Mesendoderm (in vitro differentiated cells): ENCODE data around the gene EIF2A.

ENCODE experiments used
- DNase-seq: peaks from one replicate; pipeline ENCODE4 v3.0.0; 2013
- H2AK5ac ChIP-seq: 2 replicates; pipeline ENCODE4 v1.6.1; 2013; ENCODE audit warnings: low read length, inconsistent platforms
- H2BK120ac ChIP-seq: 2 replicates; pipeline ENCODE4 v1.6.1; 2013; ENCODE audit warnings: low read depth, mild to moderate bottlenecking, low read length, moderate library complexity, mixed read lengths
- H2BK15ac ChIP-seq: replicated peaks from 2 replicates; pipeline ENCODE4 v1.6.1; 2013; ENCODE audit warnings: low read depth, mild to moderate bottlenecking, moderate library complexity
- H2BK5ac ChIP-seq: 2 replicates; pipeline ENCODE4 v1.6.1; 2013; ENCODE audit warnings: low read length, inconsistent platforms
- H3K18ac ChIP-seq: 2 replicates; pipeline ENCODE4 v1.6.1; 2013; ENCODE audit warnings: mild to moderate bottlenecking, low read length, mixed read lengths
- H3K23ac ChIP-seq: one replicate; pipeline ENCODE4 v1.6.1; 2013; ENCODE audit warnings: low read length
- H3K27ac ChIP-seq: 2 replicates; pipeline ENCODE4 v1.5.1; 2013; ENCODE audit warnings: low read depth, mild to moderate bottlenecking, inconsistent platforms, low read length, moderate library complexity
- H3K27me3 ChIP-seq: 2 replicates; pipeline ENCODE4 v1.6.1; 2013; ENCODE audit warnings: low read length, control low read depth, mild to moderate bottlenecking, inconsistent platforms; ENCODE audit not compliant: insufficient read depth, poor library complexity
- H3K36me3 ChIP-seq: 2 replicates; pipeline ENCODE4 v1.6.1; 2013; ENCODE audit warnings: low read length, inconsistent platforms; ENCODE audit not compliant: control insufficient read depth, insufficient read depth
- H3K4ac ChIP-seq: one replicate; pipeline ENCODE4 v1.6.1; 2013; ENCODE audit warnings: low read depth, mild to moderate bottlenecking, low read length, moderate library complexity
- H3K4me1 ChIP-seq: 2 replicates; pipeline ENCODE4 v1.6.1; 2013; ENCODE audit warnings: low read depth, low read length, inconsistent platforms; ENCODE audit not compliant: control insufficient read depth
- H3K4me2 ChIP-seq: 2 replicates; pipeline ENCODE4 v1.6.1; 2013; ENCODE audit warnings: low read length
- H3K4me3 ChIP-seq: 2 replicates; pipeline ENCODE4 v1.5.1; 2013; ENCODE audit warnings: mild to moderate bottlenecking, low read length
- H3K56ac ChIP-seq: one replicate; pipeline ENCODE4 v1.6.1; 2013; ENCODE audit warnings: low read length
- H3K79me1 ChIP-seq: 2 replicates; pipeline ENCODE4 v1.6.1; 2013; ENCODE audit warnings: low read length, inconsistent platforms
- H3K79me2 ChIP-seq: 2 replicates; pipeline ENCODE4 v1.6.1; 2013; ENCODE audit warnings: mild to moderate bottlenecking, low read length; ENCODE audit not compliant: control insufficient read depth, insufficient read depth
- H3K9ac ChIP-seq: 2 replicates; pipeline ENCODE4 v1.6.1; 2013; ENCODE audit warnings: low read length, inconsistent platforms
- H4K5ac ChIP-seq: one replicate; pipeline ENCODE4 v1.6.1; 2013; ENCODE audit warnings: low read length
- H4K8ac ChIP-seq: one replicate; pipeline ENCODE4 v1.6.1; 2013; ENCODE audit warnings: low read depth, mild to moderate bottlenecking, control low read depth, low read length, moderate library complexity
- WGBS: extraction: QIAGEN DNeasy Blood & Tissue Kit; methylation state at CpG from one replicate; pipeline ENCODE4 v1.1.7; 2013; ENCODE audit warnings: low lambda C conversion rate, missing lambda C conversion rate; ENCODE audit not compliant: insufficient coverage; ENCODE audit errors: extremely low coverage; 5-methylcytosine and 5-hydroxymethylcytosine counted together

Gene EIF2A

DNA sequence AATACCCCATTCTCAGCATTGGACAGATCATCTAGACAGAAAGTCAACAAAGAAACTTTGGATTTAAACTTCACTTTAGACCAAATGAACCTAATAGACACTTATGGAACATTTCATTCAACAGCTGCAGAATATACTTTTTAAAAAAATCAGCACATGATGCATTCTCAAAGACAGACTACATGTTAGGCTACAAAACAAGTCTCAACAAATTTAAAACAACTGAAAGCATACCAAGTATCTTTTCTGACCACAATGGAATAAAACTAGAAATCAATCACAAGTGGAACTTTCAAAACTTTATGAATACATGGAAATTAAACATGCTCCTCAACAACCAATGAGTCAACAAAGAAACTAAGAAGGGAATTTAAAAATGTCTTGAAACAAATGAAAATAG, 38.2 kb upstream of the EIF2A start:
- Histone ChIP-seq H3K4me1 (no peaks in the 10 kb centered on the region), H3K27me3 (no peaks in the 10 kb centered on the region), H3K79me1 (no peaks in the 10 kb centered on the region), H3K23ac (no peak overlapping the region), H3K4me2 (no peak overlapping the region), H2AK5ac (no peak overlapping the region), H4K5ac (no peak overlapping the region), H2BK5ac (no peak overlapping the region), H2BK15ac (no peak overlapping the region), H3K27ac (no peak overlapping the region), H3K4me3 (no peak overlapping the region), H3K56ac (no peak overlapping the region), H3K79me2 (no peaks in the 10 kb centered on the region), H4K8ac (no peak overlapping the region), H3K9ac (no peak overlapping the region), H2BK120ac (no peak overlapping the region), H3K36me3 (no peaks in the 10 kb centered on the region), H3K18ac (no peak overlapping the region), H3K4ac (no peak overlapping the region)
- DNase-seq: no peak

DNA sequence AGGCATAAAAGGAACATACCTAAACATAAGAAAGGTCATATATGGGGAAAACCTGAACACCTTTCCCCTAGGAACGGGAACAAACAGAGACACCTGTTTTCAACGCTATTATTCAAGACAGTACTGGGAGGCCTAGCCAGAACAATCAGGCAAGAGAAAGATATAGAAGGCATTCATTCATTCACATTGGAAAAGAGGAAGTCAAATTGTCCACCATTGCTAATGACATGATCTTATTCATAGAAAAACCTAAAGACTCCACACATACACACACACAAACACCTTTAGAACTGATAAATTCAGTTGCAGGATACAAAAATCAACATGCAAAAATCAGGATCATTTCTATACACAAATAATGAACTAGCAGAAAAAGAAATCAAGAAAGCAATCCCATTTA, 36.8 kb upstream of the EIF2A start:
- Histone ChIP-seq H4K8ac (no peak overlapping the region), H3K27me3 (no peaks in the 10 kb centered on the region), H3K4me1 (no peaks in the 10 kb centered on the region), H3K18ac (no peak overlapping the region), H3K79me1 (no peaks in the 10 kb centered on the region), H3K4me2 (no peak overlapping the region), H2BK120ac (no peak overlapping the region), H2AK5ac (no peak overlapping the region), H3K56ac (no peak overlapping the region), H3K9ac (no peak overlapping the region), H3K4ac (no peak overlapping the region), H3K79me2 (no peaks in the 10 kb centered on the region), H3K36me3 (no peaks in the 10 kb centered on the region), H2BK15ac (no peak overlapping the region), H2BK5ac (no peak overlapping the region), H3K4me3 (no peak overlapping the region), H3K23ac (no peak overlapping the region), H3K27ac (no peak overlapping the region), H4K5ac (no peak overlapping the region)
- DNase-seq: no peak
- no CpG with 5 or more reads among the region's 2 CpGs for WGBS

DNA sequence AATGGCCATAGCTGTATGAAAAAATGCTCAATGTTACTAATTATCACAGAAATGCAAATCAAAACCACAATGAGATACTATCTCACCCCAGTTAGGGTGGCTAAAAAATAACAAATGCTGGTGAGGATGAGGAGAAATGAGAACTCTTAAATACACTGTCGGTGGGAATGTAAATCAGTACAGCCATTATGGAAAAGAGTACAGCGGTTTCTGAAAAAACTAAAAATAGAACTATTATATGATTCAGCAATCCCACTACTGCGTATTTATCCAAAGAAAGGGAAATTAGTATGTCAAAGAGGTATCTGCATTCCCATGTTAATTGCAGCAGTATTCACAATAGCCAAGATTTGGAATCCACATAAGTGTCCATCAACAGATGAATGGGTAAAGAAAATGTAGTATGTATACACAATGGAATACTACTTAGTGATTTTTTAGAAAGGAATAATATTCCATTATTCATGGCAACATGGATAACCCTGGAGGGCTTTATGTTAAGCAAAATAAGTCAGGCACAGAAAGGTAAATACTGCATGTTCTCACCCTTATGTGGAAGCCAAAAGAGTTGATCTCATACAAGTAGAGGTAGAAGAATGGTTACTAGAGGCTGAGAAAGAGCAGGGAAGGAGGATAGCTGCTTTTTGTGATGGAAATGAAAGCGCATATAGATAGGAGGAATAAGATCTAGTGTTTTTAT, 35.3 kb upstream of the EIF2A start:
- H3K9ac ChIP-seq: no peak overlapping the region
- no peak overlapping the region for H3K4ac ChIP-seq
- H3K4me2 ChIP-seq: no peak overlapping the region
- no peak overlapping the region for H4K8ac ChIP-seq
- no peak for DNase-seq
- H3K18ac ChIP-seq: no peak overlapping the region
- no peak overlapping the region for H3K4me3 ChIP-seq
- H3K4me1 ChIP-seq: no peaks in the 10 kb centered on the region
- no peak overlapping the region for H3K56ac ChIP-seq
- H4K5ac ChIP-seq: no peak overlapping the region
- WGBS: no CpG with 5 or more reads among the region's 4 CpGs
- H3K27me3 ChIP-seq: no peaks in the 10 kb centered on the region
- no peak overlapping the region for H2BK5ac ChIP-seq
- H2AK5ac ChIP-seq: no peak overlapping the region
- H3K23ac ChIP-seq: no peak overlapping the region
- no peak overlapping the region for H2BK15ac ChIP-seq
- H3K79me2 ChIP-seq: no peaks in the 10 kb centered on the region
- H3K27ac ChIP-seq: no peak overlapping the region
- H2BK120ac ChIP-seq: no peak overlapping the region
- H3K79me1 ChIP-seq: no peaks in the 10 kb centered on the region
- H3K36me3 ChIP-seq: no peaks in the 10 kb centered on the region

DNA sequence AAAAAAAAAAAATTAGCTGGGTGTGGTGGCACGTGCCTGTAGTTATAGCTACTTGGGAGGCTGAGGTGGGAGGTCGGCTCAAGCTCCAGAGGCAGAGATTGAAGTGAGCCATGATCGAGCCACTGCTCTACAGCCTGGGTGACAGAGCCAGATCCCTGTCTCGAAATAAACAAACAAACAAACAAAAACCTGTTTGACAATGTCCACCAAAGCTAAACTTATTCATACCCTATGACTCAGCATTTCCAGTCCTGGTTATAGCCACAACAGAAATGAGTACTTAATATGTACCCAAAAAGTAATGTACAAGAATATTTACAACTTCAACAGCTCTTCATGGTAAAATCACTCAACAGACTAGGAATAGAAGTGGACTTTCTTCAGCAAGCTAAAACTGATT, 31.4 kb upstream of the EIF2A start:
- Histone ChIP-seq H4K8ac (no peak overlapping the region), H2BK120ac (no peak overlapping the region), H3K27ac (no peak overlapping the region), H3K4me1 (no peaks in the 10 kb centered on the region), H3K36me3 (no peaks in the 10 kb centered on the region), H3K79me2 (no peaks in the 10 kb centered on the region), H3K18ac (no peak overlapping the region), H3K79me1 (no peaks in the 10 kb centered on the region), H3K56ac (no peak overlapping the region), H3K4me3 (no peak overlapping the region), H3K4me2 (no peak overlapping the region), H2BK15ac (no peak overlapping the region), H2BK5ac (no peak overlapping the region), H3K9ac (no peak overlapping the region), H3K27me3 (no peaks in the 10 kb centered on the region), H2AK5ac (no peak overlapping the region), H3K23ac (no peak overlapping the region), H4K5ac (no peak overlapping the region), H3K4ac (no peak overlapping the region)
- DNase-seq: no peak
- no CpG with 5 or more reads among the region's 4 CpGs for WGBS

DNA sequence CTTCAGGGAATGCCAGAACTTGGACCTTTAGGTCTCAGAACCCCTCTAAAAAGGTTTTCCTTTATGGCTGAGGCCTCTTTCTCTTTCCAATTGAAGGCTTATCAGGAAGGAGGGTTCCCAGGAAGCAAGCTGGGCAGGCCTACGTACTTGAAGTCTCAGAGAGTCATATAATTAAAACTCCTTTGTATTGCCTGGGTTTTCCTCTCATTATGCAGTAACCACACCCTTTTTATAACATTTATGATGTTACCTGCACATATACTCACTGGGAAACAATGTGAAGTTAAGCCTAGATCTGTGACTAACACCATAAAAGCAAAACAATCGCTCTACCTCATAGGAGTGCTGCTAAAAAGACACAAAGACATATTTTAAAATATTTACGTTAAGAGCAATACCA, 27.6 kb upstream of the EIF2A start:
- Histone ChIP-seq H2BK15ac (no peak overlapping the region), H2BK5ac (no peak overlapping the region), H3K9ac (no peak overlapping the region), H3K79me2 (no peaks in the 10 kb centered on the region), H3K56ac (no peak overlapping the region), H3K18ac (no peak overlapping the region), H4K5ac (no peak overlapping the region), H3K27ac (no peak overlapping the region), H2BK120ac (no peak overlapping the region), H4K8ac (no peak overlapping the region), H2AK5ac (no peak overlapping the region), H3K4me3 (no peak overlapping the region), H3K36me3 (no peaks in the 10 kb centered on the region), H3K27me3 (no peaks in the 10 kb centered on the region), H3K4me1 (no peaks in the 10 kb centered on the region), H3K4me2 (no peak overlapping the region), H3K79me1 (no peaks in the 10 kb centered on the region), H3K4ac (no peak overlapping the region), H3K23ac (no peak overlapping the region)
- DNase-seq: no peak
- no CpG with 5 or more reads among the region's 3 CpGs for WGBS

DNA sequence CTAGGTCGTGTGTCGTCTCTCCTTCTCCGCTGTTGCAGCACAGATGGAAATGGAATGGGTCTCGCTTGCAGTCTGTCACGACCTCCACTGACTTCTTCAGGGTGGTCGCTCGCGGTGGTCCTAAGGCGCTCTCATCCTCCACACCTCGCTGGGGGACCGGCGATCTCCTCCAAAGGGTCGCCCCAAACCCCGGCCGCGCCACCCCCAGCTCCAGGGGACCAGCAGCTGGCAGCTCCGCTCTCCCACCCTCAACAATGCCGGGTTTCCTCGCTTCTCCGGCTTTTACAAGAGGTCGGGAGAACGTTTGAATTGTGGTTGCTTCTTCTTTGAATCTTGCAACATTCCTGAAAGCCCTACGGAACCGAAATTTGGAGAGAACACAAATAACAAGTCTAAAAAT, 26.2 kb upstream of the EIF2A start:
- Histone ChIP-seq H2AK5ac (no peak overlapping the region), H3K27me3 (no peaks in the 10 kb centered on the region), H3K36me3 (no peaks in the 10 kb centered on the region), H3K79me1 (no peaks in the 10 kb centered on the region), H3K18ac (no peak overlapping the region), H3K4me3 (no peak overlapping the region), H2BK120ac (no peak overlapping the region), H2BK15ac (no peak overlapping the region), H3K4me1 (no peaks in the 10 kb centered on the region), H3K9ac (no peak overlapping the region), H3K27ac (no peak overlapping the region), H3K79me2 (no peaks in the 10 kb centered on the region), H2BK5ac (no peak overlapping the region), H3K4ac (no peak overlapping the region), H4K5ac (no peak overlapping the region), H3K4me2 (no peak overlapping the region), H4K8ac (no peak overlapping the region), H3K23ac (no peak overlapping the region), H3K56ac (no peak overlapping the region)
- no CpG with 5 or more reads among the region's 24 CpGs for whole genome bisulfite sequencing
- DNase-seq: no peak
